Skin epidermis (tissue), 12 donors: Measurements from ENCODE around the gene RACK1.
A peak's percentile ranks its signal among the peaks of the same experiment; 100 is the strongest.
"Not testable (repeated sequence)": the region's sequence is repeated elsewhere in the genome, so short reads cannot be mapped to it uniquely, and the experiment has no call there.

Experiments
- H3K27ac ChIP-seq, 21 experiments: fragments of 200-600 bp; sonication (generic) in 11 of 21; one replicate each; pipeline ENCODE4 v1.5.0; 2020; ENCODE audit warnings: mild to moderate bottlenecking in 3 of 21, inconsistent platforms in 2 of 21, moderate library complexity in 2 of 21
- H3K4me3 ChIP-seq, 7 experiments: fragments of 200-600 bp; sonication (generic) in 2 of 7; one replicate each; pipeline ENCODE4 v1.5.0; 2020; ENCODE audit warnings: inconsistent platforms in 2 of 7, mild to moderate bottlenecking in 2 of 7, moderate library complexity in 1 of 7

The RACK1 gene

DNA sequence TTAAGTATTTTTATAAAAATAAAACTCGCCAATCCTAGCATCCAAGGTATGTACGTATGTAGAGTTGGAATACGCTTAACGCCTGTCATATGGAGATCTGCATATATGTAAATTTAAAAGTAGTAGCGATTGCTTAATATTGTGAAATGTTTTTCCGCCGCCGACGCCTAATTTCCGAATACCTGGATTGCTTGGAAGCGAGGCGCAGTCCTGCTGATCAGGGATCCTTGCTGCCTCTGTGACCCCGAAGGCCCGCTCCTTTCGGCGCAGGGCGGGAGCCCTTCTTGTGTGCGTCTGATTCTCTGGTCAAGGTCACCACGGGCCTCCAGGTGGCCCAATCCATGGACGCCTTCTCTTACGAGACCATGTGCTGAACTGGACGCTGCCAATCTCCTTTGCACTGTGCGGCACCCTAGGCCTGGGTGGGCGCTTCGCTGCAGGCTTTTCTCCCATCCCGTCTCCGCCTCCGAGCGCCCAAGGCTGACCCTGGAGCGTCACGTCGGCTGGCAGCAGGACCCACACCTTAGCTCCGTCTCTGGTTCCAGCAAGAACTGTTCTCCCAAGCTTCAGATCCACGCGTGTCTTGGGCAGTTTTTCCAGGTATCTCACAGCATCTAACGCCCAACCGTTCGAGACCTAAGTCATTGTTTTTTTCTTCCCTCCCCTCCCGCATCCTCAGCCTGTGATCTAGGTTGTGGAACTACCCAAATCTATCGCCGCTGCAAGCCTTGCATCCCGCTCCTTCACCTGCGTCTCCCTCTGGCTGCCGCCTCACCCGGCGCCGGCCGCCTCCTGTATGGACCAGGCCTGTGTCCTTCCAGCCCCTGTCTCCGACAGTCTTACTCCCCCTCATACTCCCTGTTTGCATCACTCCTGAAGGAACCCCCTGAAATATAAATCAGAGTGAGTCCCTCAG, 24.2 kb downstream of the RACK1 start:
- H3K4me3 ChIP-seq, result no peak overlapping the region

GRCh38 chr5:181218795-181219124, 24.9 kb downstream of the RACK1 start:
- Histone ChIP-seq H3K27ac (peak overlapping the region in 4 of 21 experiments; percentile 9 to 77 (median 41)), H3K4me3 (peak overlapping the region; percentile 2 to 45 (median 30))

More for the DNA sequence above, 24.2 kb downstream of the RACK1 start:
- no peak overlapping the region for H3K27ac ChIP-seq

- H3K4me3 ChIP-seq, result peak overlapping the region; percentile 15 to 45 (median 35)
Measured at GRCh38 chr5:181217803-181218062, 26.0 kb downstream of the RACK1 start.

DNA sequence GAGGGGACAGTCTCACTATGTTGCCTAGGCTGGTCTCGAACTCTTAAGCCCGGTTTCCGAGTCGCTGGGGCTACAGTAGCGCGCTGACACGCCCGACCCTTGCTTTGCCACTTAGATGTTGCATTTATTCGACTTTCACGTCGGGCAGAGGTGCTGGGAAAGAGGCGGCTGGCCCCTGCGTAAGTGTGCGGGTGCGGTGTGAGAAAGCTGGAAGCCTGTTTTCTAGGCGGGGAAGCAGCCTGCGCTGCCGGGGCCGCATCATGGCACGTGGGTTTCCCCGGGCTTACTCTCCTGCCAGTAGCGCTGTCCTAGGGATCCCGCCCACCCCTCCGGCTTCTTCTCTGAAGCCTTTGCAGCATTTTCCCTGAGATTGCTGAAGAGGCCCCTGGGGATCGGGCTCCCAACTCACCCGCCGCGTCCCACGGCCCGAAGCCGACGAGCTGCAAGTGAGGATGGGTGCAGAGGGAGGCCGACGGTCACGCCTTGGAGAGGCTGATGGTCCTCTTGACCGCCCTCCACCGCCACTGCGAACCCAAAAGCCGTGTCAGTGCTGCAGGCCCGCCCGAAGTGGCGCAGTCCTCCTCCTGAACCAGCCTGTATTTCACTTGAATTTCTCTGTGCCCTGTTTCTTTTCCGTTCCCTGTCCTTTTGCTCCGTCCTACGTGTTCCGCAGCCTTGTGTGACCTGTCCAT, 26.4 kb downstream of the RACK1 start:
- Histone ChIP-seq H3K4me3 (peak overlapping the region; percentile 15 to 45 (median 35)), H3K27ac (peak overlapping the region in 18 of 21 experiments; percentile 7 to 77 (median 49))

More at GRCh38 chr5:181217803-181218062, 26.0 kb downstream of the RACK1 start:
- peak overlapping the region in 18 of 21 experiments; percentile 7 to 77 (median 49) for H3K27ac ChIP-seq

DNA sequence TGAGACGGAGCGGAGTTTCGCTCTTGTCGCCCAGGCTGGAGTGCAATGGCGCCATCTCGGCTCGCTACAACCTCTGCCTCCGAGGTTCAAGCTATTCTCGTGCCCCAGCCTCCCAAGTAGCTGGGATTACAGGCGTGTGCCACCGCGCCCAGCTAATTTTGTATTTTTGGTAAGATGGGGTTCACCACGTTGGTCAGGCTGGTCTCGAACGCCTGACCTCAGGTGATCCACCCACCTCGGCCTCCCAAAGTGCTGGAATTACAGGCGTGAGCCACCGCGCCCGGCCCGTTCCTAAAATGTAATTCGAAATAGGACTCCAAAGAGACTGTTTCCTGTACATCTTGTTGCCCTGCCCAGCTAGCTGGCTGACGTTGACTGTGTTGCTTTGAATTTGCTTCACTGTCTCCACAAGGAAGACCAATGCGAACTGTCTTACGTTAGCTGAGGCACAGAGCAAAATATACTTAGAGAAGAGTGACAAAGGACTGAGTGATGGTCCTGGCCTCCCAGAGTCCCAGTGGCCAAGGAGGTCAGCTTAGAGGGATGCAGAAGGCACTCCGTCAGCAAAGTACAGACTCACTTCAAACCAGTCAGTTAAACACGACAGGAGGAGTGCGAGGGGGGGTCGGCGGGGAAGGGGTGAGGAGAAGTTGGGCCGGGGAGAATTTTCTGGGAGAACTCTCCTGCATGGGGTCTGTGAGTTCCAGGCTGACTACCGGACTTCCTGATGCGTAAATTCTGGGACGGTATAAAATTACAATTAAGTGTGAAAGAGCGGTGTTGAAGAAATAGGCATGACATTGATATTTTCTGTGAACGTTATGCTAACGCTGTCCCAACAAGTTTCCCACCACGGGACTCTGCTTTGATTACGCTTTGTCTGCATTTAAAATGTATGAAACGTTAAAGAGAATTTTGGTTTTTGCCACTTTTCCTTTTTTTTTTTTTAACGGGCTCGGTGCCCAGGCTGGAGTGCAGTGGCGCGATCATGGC, 27.4 kb downstream of the RACK1 start:
- H3K4me3 ChIP-seq, result peak overlapping the region in 6 of 7 experiments; percentile 24 to 45 (median 35)
- peak overlapping the region in 7 of 21 experiments; percentile 35 to 77 (median 67) for H3K27ac ChIP-seq

GRCh38 chr5:181214249-181214648, 29.5 kb downstream of the RACK1 start:
- not testable (repeated sequence) for H3K4me3 ChIP-seq, H3K27ac ChIP-seq

DNA sequence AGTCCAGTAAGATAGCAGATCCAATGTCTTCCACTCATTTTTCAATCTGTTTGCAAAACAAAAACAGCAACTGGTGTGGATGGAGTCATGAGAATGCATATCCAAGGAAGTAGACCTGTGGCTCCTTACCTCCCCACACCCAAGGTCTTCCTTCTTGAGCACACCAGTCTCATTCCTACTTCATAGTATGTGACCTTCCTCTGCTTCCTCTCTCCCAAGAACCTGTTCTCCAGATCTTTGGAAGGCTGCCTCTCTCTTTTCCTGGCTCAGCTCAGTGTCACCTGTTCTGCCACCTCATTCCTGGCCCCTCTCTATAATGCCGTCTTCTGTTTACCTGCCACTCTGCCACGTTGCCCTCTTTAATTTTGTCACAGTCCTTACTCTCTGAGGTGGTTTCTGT, 30.8 kb downstream of the RACK1 start:
- Histone ChIP-seq H3K27ac (no peak overlapping the region), H3K4me3 (no peak overlapping the region)

DNA sequence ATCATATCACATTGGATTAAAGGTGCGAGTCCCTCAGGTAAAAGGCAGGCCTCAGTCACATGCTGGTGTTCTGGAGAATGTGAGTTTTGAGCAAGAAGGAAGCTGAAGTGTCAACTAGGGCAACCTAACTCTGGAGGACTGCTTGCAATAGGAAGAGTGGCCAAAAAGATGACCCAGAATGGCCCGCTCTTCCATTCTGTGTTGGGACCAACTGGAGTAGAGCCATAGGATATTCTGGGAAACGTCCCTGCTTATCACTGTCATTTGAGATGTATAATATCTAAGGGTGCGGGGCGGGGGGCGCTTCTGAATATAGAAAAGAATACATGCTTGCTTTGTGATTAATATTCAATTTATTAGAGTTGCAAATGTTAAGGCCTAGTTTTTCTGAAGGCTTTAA, 31.6 kb downstream of the RACK1 start:
- Histone ChIP-seq H3K27ac (no peak overlapping the region), H3K4me3 (no peak overlapping the region)

DNA sequence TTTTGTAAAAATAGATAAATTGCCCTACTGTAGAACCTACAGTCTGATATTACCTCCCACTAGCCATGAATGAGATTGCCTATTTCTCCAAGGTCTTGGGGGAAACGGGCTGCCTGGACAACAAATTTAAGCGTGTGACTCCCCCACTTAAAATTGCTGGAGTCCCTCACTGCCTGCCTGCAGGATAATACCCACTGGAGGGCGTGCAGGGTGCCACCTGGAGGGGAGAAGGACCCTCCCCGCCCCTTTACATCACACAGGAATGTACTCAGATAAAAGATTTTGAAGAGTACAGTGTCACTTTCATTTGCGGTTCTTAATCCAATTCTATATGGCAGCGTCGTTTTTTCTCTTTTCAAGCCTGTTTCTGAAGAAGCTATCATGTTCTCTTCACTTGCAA, 32.5 kb downstream of the RACK1 start:
- H3K4me3 ChIP-seq, result no peak overlapping the region
- H3K27ac ChIP-seq, result no peak overlapping the region

GRCh38 chr5:181210698-181211097, 33.0 kb downstream of the RACK1 start:
- H3K4me3 ChIP-seq, H3K27ac ChIP-seq: not testable (repeated sequence)

DNA sequence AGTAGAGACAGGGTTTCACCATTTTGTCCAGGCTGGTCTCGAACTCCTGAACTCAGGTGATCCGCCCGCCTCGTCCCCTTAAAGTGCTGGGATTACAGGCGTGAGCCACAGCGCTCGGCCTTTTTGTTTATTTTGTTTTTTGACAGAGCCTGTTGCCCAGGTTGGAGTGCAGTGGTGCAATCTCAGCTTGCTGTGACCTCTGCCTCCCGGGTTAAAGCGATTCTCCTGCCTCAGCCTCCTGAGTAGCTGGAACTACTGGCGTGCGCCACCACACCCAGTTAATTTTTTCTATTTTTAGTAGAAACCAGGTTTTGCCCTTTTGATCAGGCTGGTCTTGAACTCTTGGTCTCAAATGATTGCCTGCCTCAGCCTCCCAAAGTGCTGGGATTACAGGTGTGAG, 33.6 kb downstream of the RACK1 start:
- H3K4me3 ChIP-seq, H3K27ac ChIP-seq: not testable (repeated sequence)

- H3K4me3 ChIP-seq, H3K27ac ChIP-seq: not testable (repeated sequence)
Measured at GRCh38 chr5:181209006-181209405, 34.7 kb downstream of the RACK1 start.

DNA sequence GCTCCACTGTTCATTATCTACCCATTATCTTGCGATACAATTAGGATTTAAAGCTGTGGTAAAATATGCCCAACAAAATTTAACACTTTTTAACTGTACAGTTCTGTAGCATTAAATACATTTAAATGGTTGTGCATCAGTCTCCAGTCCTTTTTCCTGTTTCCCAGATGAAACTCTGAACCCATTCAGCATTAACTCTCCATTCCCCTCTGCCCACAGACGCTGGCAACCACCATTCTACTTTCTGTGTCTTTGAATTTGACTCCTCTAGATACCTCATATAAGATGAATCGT, 35.8 kb downstream of the RACK1 start:
- peak overlapping the region in 1 of 21 experiments; percentile 77 for H3K27ac ChIP-seq
- H3K4me3 ChIP-seq, result peak overlapping the region in 1 of 7 experiments; percentile 68

DNA sequence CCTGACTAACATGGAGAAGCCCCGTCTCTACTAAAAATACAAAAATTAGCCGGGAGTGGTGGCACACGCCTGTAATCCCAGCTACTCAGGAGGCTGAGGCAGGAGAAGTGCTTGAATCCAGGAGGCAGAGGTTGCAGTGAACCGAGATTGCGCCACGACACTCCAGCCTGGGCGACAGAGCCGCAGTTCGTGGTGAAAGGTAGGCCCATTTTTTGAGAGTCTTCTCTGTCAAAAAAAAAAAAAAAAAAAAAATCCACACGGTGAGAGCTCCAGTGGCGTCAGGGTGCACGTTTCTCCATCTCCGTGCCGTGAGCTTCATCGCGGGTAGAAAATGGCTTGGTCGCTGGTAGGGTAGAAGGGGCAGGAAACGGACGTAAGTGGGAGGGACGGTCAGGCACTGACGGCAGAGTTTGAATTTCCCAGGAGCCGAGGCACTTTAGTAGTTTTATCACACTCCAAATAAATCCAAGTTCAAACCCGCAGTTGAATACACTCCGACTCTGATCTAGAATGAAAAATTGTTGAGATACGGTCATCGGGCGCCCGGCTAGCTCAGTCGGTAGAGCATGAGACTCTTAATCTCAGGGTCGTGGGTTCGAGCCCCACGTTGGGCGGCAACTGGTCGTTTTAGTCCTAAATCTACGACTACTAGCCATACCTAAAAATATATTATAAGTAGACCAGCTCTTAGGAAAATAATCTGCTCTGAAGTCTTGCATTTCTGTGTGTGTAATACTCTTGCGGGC, 36.3 kb downstream of the RACK1 start:
- Histone ChIP-seq H3K4me3 (peak overlapping the region; percentile 34 to 68 (median 52)), H3K27ac (peak overlapping the region in 16 of 21 experiments; percentile 10 to 77 (median 49))

DNA sequence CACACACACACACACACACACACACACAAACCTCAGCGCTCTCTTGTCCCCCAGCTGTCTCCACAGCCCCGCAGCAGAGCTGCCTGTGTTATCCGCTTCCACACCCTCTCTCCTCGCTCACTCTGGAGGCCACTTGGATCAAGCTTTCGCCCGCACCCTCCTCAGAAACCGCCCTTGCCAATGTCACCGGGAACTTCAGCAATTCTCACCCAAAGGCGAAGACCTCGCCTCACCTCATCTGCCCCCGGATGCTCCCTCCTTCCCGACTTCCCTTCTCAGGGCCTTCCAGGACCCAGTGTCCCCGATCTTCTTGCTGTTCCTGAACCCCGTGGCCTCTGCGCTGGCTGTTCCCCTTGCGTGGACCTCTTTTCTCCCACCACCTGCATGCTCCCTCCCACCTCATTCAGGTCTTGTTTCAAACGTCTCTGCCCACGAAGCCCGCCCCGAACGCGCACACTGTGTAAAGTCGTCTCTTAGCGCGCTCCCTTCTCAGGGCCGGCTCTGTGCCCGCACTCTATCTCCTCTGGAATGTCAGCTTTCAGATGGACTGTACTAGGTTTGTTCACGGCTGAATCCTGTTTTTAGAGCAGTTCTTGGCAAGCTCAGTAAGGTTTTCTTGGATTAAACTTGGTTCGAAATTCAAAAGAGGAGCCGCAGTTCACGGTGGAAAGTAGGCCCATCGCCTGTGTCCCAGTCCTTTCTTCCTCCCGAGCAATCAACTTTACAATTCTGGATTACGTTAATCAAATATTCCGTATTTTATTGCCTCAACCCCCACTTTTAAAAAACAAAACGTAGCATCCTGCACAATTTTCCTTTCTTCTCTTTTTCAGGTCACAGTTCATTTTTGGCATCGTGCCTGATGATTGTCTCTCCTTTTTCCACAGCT, 37.7 kb downstream of the RACK1 start:
- peak overlapping the region in 4 of 21 experiments; percentile 12 to 82 (median 70) for H3K27ac ChIP-seq
- peak overlapping the region; percentile 34 to 68 (median 52) for H3K4me3 ChIP-seq

DNA sequence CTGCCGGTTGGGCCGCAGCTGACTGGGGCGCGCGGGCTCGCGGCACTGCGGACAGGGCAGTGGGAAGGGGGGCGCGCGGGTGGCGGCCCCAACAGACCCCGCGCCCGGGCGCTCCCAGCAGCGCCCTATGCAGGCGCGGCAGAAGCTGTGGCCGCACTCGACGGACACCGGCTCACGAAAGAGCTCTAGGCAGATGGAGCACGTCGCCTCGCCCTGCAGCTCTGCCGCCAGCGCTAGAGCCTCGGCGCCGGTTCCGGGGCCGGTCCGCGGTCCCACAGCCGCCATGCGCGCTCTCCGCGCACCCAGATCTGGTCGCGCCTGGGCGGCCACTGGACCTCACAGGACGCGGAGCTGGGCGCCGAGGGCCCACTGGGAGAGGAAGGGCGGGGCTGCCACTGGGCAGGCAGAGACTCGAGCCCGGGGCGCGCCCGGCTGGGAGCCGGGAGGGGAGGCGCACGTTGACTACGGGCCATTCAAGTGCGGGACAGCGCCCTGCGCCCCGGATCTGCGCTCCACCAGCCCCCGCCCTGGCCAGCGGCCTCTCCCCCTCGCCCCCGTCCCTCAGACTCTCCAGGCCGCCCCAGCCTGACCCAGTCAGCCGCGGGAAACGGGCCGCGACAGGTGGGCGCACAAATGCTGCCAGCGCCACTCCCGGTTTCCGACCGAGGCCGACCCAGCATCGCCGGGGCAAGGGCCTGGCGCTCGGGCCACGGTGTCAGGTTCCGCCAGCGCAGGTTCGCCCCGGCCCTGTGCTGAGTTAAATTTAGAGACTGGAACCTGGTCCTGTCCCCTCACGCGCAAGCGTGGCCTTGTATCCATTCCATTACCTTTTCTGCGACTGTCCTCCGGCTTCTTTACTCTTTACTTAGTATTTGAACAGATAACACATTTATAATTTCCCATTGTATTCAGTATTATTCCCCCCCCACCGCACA, 38.6 kb downstream of the RACK1 start, which contains the start of gene TRIM7:
Gene TRIM7, minus strand, starts transcription at position 371 of the 935 bp plus-strand sequence. Its CDS starts 86 bp downstream, at position 285.
- H3K27ac ChIP-seq, result peak within 1 kb of the TSS in 20 of 21 experiments; percentile 4 to 82 (median 70)
- H3K4me3 ChIP-seq, result peak within 1 kb of the TSS; percentile 45 to 68 (median 52)
